Measurements from ENCODE around the gene CDH23.
A peak's percentile ranks its signal among the peaks of the same experiment; 100 is the strongest.

Gene CDH23

DNA sequence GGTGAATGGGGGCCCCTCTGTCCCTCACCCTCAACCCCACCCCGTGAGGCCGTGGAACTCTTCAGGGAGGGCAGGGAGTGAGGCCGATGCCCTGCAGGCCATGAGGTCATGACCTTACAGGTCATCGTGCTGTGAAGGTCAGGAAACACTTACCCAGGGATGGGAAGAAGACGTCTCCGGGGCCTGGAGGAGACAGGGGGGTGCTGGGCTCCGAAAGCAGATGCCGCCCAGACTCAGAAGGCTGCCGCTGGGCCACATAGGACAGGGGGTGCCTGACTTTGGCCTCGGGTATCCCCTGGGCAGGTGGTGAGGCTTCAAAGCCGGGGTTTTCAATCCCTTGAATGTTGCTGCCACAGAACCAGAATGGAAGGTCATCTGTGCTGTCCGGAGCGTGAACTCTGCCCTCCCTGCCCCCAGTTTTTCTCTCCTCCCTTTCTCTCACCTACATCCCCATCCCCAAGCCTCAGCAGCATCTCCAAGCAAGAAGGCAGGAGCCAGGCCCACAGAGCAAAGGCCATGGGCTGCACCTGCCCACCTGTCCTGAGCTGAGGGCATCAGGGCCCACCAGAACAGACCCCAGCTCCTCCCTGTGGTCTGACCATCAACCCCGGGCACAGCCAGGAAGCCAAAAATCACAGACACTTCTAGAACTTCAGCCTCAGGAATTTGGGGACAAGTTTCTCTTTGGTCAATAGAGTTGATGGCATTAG lies 354.9 kb downstream of the CDH23 start:
- DNase-seq = no peak
- Mint-ChIP-seq H3K9me3 (no peaks in the 10 kb centered on the region), H3K36me3 (ENCODE audit: low read depth) (peaks cover 84% of the 10 kb centered on the region), H3K27me3 (no peaks in the 10 kb centered on the region), H3K4me1 (ENCODE audit: low read depth) (peaks cover 96% of the 10 kb centered on the region), H3K27ac (peak overlapping the region; percentile 93), H3K4me3 (no peak overlapping the region)

DNA sequence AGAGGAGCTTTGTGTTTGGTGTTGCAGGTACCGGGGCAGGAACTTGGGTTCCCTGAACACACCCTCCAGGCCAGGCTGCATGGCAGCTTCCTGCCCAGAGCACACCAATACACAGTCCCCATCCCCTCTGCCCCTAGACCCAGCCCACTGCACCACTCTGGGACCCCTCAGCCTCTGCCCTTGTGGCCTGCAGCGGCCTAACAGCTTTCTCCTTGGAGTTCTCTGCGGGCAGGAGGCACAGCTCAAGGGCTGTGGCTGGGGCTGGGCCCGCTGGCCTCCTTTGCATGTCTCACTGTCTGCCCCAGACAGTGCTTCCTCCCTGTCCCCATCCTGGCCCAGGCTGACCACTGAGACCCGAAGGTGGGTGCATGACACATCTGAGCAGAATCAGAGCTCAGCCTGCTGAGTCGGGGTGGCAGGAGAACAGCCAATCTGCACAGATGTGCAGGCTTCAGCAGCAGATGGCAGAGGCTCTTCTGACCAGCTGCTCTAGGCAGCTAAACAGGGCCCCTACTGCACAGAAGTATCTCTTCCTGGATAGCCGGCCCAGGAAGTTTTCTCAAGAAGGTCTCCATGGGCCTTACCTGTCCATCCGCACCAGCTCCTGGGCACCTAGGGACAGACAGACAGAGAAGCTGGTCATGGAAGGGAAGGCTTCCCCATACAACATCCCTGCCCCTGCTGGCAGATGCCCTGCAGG lies 355.8 kb downstream of the CDH23 start:
- Mint-ChIP-seq H3K9me3 (no peaks in the 10 kb centered on the region), H3K27ac (peak overlapping the region; percentile 93), H3K27me3 (no peaks in the 10 kb centered on the region), H3K4me1 (ENCODE audit: low read depth) (peaks cover 96% of the 10 kb centered on the region), H3K4me3 (no peak overlapping the region), H3K36me3 (ENCODE audit: low read depth) (peaks cover 87% of the 10 kb centered on the region)
- no peak for DNase-seq

DNA sequence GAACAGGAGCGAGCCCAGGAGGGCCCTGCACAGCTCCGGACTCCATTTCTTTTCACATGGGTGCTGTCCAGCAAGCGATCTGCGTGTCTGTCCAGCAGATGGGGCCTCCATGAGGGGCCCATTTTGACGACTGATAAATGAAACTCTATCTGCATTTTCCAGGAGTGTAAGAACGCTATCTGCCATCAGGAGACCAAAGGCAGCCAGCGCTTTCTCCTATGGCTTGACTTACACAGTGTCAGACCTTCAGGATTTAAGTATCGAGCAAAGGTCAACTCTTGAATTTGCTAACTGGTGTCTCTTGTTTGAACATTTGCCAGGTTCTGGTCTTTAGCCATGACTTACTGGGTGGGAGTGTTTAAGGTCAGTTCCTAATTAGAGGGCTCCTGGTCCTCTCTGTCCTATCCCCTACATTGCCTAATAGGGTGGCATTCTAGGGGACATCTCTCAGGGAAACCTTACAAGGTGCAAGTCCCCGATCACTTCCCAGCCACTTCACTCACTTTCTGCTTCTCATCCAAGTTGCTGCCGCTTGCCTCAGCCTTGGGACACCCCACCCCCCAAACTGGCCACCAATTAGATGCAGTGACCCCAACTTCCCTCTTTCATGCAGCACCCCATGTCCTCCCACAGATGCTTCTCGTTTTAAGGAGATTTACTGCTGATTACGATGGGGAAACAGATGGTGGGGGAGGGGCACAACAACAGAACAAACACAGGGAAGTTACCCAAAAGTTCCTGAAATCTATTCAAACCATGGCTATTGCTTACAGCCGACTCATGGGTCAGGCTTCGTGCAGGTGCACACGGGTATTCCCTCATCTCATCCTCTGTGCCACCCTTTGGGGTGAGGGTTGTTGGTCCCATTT lies 356.6 kb downstream of the CDH23 start:
- Mint-ChIP-seq H3K36me3 (ENCODE audit: low read depth) (peaks cover 92% of the 10 kb centered on the region), H3K9me3 (no peaks in the 10 kb centered on the region), H3K4me3 (no peak overlapping the region), H3K4me1 (ENCODE audit: low read depth) (peaks cover 96% of the 10 kb centered on the region), H3K27me3 (no peaks in the 10 kb centered on the region), H3K27ac (peak overlapping the region; percentile 93)
- DNase-seq = no peak

DNA sequence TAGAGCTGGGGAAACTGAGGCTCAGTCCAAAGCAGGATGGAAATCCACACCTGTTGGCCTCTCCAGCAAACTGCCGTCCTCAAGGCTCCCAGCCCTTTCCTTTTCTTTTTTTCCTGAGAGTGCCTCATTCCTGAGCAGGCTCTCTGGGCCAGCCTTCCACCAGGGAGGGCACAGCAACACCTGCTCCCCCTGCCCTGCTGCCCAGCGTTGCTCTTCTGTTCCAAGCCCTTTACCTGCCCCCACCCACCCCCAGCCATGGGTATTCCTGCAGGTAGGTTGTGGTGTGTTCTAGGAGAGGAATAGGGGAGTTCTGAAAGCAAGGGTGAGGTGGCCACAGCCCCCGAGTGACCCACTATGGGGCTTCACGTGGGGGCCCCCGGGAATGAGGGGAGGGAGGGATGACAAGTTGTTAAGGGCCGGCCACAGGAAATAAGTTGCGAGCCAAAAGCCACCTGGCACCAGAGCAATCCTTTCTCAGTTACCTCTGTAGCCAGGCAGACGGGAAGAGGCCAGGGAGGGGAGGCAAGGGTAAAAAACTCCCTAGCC lies 357.3 kb downstream of the CDH23 start:
- no peak for DNase-seq
- peaks cover 92% of the 10 kb centered on the region for H3K36me3 Mint-ChIP-seq (ENCODE audit: low read depth)
- peaks cover 96% of the 10 kb centered on the region for H3K4me1 Mint-ChIP-seq (ENCODE audit: low read depth)
- H3K27me3 Mint-ChIP-seq = no peaks in the 10 kb centered on the region
- no peaks in the 10 kb centered on the region for H3K9me3 Mint-ChIP-seq
- no peak overlapping the region for H3K4me3 Mint-ChIP-seq
- peak overlapping the region; percentile 93 for H3K27ac Mint-ChIP-seq

DNA sequence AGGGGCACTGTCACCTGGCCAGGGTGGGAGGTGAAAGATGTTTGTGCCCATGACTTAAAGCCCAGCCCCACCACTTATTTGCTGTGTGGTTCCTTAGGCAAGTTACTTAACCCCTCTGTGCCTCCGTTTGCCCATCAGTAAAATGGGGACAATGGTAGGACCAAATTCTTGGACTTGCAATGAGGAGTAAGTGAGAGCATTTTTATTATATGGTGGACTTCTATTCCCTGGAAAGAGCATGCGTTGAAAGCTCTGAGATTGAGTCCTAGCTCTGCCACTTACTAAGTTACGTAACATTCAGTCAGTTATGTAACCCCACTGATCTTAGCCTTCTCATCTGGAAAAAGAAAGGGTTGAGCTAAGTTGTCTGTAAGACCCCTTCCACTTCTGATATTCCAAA lies 357.8 kb downstream of the CDH23 start:
- H3K9me3 Mint-ChIP-seq = no peaks in the 10 kb centered on the region
- H3K36me3 Mint-ChIP-seq (ENCODE audit: low read depth) = peaks cover 92% of the 10 kb centered on the region
- no peak overlapping the region for H3K4me3 Mint-ChIP-seq
- DNase-seq = no peak
- peaks cover 94% of the 10 kb centered on the region for H3K4me1 Mint-ChIP-seq (ENCODE audit: low read depth)
- no peaks in the 10 kb centered on the region for H3K27me3 Mint-ChIP-seq
- H3K27ac Mint-ChIP-seq = peak overlapping the region; percentile 93

DNA sequence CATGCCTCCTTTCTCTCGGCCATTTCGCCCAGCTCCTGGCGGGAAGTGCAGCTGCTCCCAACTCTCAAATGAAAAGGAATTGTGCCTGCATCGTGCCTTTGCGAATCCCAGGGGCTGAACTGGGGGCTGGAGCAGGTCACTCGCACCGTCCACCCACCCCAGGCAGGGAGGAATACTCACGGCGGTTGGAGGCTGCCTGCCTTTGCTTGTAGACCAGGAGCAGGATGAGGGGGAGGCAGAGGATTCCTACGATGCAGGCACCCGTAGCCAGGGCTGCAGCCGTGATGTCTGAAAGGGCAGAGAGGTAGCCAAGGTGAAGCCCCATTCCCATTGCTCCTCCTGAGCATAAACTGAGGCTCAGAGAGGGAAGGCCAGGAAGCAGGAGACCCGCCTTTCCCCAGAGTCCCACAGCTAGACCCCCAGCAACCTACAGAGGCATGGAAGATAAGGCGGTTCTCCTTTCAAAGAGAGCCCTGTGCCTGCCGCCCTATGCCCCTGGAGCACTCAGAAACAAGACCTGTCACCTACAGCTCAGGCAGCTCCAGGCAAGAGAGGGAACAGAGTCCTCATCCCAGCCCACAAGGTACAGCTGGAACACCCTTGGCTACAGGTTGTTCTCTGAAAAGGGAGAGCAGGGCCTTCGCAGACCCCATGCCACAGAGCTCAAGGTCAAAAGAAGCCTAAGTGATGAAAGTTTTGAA lies 358.6 kb downstream of the CDH23 start:
- Mint-ChIP-seq H3K4me1 (ENCODE audit: low read depth) (peaks cover 88% of the 10 kb centered on the region), H3K27ac (peak overlapping the region; percentile 71), H3K9me3 (no peaks in the 10 kb centered on the region), H3K27me3 (no peaks in the 10 kb centered on the region), H3K4me3 (no peak overlapping the region), H3K36me3 (ENCODE audit: low read depth) (peaks cover 87% of the 10 kb centered on the region)
- DNase-seq = no peak

DNA sequence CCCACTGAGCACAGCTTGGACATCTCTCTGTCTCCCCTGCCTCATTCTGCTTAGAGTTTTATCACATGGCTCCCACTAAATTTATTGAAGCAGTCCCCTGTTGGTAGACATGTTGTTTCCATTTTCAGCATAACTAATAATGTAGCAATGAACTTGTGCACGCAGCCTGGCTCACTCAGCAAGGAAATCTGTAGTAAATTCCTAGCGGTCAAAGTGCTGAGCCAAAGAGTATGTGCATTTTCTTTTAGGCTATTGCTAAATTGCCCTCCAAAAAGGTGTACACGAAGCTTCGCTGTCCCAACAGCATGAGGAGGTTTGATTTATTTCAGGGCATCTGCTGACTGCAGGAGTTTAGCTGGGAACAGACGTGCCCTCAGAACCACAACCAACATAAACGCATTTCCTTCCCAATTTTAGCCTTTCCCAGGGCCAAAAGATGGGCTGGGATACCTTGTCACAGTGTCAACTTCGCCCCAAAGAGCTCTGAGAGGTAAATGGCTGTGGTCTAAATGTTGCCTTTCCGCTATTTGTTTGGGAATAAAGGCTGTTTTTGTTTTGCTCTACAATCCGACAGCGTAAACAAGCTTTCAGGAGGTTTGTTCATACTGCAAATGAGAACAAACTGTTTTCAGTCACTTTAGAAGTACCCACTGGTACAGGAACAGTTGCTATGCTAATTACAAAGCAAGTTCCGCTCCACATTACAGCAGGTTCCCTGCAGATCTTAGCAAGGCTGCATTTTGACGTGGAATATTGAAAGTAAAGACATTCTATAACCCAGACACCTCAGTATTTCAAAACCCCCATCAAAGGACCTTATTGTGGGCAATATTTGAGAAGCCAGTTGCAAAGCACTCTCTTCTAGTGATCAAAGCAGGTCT lies 359.8 kb downstream of the CDH23 start:
- Mint-ChIP-seq H3K27ac (peak overlapping the region; percentile 94), H3K9me3 (no peaks in the 10 kb centered on the region), H3K4me1 (ENCODE audit: low read depth) (peaks cover 90% of the 10 kb centered on the region), H3K27me3 (no peaks in the 10 kb centered on the region), H3K36me3 (ENCODE audit: low read depth) (peaks cover 90% of the 10 kb centered on the region), H3K4me3 (peak overlapping the region; percentile 58)
- no peak for DNase-seq

DNA sequence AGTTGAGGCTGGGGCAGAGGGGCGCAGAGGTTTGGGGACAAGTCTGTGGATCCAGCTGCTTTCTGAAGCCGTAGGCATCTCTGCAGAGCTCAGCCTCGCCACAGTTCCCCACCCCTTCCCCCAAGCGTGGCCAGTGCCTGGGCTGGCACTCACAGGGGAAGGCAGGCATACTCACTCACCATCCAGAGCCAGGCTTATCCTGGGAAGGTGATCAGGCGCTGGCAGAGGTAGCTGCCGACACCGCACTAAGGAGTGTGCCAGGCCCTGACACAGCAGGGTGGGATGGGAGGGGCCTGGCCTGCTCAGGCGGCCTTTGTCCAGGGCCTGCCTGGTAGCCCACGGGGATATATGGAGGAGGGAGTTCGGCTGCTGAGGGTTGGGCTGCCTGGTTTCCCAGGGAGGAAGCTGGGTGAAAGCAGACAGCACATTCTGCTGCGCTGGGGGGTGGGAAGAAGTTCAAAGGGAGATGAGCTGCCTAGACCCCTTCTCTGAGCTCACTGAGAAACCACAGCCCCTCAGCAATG lies 360.7 kb downstream of the CDH23 start:
- Mint-ChIP-seq H3K27me3 (no peaks in the 10 kb centered on the region), H3K36me3 (ENCODE audit: low read depth) (peaks cover 90% of the 10 kb centered on the region), H3K9me3 (no peaks in the 10 kb centered on the region), H3K4me3 (peak overlapping the region; percentile 58), H3K4me1 (ENCODE audit: low read depth) (peaks cover 90% of the 10 kb centered on the region), H3K27ac (peak overlapping the region; percentile 94)
- peak; percentile 52 for DNase-seq

DNA sequence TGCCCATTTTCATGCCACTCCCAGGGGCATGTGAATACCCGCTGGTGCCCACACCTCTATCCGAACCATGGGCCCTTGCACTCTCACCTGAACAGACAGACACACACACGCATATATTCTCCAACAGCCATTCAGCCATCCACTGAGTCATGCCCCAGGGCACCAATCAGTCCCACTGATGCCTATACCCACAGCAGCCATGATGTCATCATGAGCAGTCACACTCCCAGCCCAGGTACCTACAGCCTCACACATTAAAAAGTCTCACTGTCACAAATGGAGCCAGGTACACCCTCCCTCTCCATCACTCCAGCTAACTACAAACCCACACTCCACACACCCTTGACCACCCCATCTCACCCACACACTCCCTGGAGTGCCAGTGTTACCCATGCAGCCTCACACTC lies 364.4 kb downstream of the CDH23 start:
- Mint-ChIP-seq H3K36me3 (ENCODE audit: low read depth) (peaks cover 93% of the 10 kb centered on the region), H3K27me3 (no peaks in the 10 kb centered on the region), H3K9me3 (no peaks in the 10 kb centered on the region), H3K4me1 (ENCODE audit: low read depth) (peaks cover 91% of the 10 kb centered on the region), H3K27ac (peak overlapping the region; percentile 97), H3K4me3 (no peak overlapping the region)
- peak; percentile 58 for DNase-seq

DNA sequence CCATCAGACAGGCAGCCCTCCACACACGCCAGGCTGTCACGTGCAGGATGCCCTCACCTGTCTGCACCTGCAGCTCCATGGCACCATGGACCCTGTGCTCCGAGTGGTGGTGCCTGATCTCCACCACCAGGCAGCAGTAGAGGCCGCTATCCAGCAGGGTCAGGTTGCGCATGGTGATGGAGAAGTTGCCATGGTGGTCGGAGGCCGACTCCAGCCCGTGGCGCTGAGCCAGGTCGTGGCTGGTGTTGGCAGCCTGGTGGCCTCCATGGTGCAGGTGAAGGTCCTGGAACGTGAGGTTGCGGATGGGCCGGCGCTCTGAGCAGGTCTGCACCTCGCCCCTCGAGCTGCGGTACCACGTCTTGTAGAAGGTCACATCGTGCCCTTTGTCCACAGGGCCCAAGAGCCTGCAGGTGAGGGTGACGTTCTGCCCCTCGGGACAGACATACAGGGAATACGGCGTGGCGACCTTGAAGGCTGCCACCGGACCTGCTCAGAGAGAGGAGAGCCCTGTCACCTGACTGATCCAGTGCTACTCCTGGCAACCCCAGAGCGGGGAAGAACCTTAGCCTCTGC lies 364.9 kb downstream of the CDH23 start:
- H3K4me1 Mint-ChIP-seq (ENCODE audit: low read depth) = peaks cover 91% of the 10 kb centered on the region
- H3K27ac Mint-ChIP-seq = peak overlapping the region; percentile 97
- H3K4me3 Mint-ChIP-seq = no peak overlapping the region
- H3K9me3 Mint-ChIP-seq = no peaks in the 10 kb centered on the region
- no peak for DNase-seq
- no peaks in the 10 kb centered on the region for H3K27me3 Mint-ChIP-seq
- peaks cover 93% of the 10 kb centered on the region for H3K36me3 Mint-ChIP-seq (ENCODE audit: low read depth)

DNA sequence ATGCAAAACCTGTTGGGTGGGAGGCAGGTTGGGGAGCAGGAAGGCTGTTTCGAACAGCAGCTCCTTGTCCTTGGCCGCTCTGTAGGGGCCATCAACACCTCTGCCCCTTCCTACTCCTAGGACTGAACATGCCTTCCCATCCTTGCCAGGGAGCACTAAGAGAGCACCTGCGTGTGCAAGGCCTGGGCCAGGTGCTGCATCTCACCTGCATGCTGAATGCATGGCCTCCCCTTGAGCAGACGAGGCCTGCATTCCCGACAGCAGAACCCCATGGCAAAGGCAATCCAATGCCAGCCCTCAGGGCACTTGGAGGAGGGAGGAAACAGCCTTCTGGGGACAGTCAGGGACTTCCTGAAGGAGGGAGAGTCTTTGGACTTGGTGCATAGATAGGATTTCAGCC lies 365.6 kb downstream of the CDH23 start:
- H3K36me3 Mint-ChIP-seq (ENCODE audit: low read depth) = peaks cover 93% of the 10 kb centered on the region
- no peak for DNase-seq
- no peak overlapping the region for H3K4me3 Mint-ChIP-seq
- H3K4me1 Mint-ChIP-seq (ENCODE audit: low read depth) = peaks cover 91% of the 10 kb centered on the region
- H3K27me3 Mint-ChIP-seq = no peaks in the 10 kb centered on the region
- no peaks in the 10 kb centered on the region for H3K9me3 Mint-ChIP-seq
- peak overlapping the region; percentile 97 for H3K27ac Mint-ChIP-seq

DNA sequence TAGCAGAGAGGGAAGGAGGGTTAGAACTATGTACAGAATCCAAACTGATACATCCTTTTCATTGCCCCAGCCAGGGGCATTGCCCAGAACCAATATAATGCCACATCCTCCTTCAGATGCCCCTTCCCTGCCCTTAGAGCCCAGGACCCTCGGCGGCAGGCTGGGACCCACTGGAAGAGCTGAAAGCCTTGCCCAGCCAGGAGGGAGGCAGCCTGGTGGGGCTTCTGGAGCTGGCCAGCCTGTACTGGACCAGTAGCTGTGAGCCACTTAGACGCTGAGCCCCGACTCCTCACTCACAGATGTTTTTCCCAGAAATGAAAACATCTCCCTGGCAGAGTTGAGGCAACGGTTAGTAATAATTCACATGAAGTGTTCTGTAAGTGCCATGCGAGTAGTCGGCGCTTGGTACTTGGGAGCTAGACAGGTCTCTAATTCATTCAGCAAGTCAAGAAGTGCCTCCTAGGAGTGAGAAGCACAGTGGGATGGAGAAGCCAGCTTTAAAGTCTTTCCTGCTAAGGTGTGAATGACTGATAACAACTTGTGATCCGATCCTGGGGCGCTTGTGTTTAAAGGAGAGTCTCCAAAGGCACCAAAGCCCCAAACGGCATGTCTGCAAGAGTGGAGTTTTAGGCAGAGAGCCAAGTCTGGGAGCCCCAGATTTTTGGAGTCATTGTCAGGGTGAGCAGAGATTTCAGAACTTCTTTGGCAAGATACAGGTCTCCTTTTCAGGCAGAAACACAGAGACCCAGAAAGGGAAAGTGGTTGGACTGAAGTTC lies 366.8 kb downstream of the CDH23 start:
- Mint-ChIP-seq H3K4me3 (no peak overlapping the region), H3K9me3 (no peaks in the 10 kb centered on the region), H3K27ac (peak overlapping the region; percentile 97), H3K4me1 (ENCODE audit: low read depth) (peaks cover 91% of the 10 kb centered on the region), H3K27me3 (no peaks in the 10 kb centered on the region), H3K36me3 (ENCODE audit: low read depth) (peaks cover 93% of the 10 kb centered on the region)
- DNase-seq = no peak
